ENCODE results near the gene GPR146.

DNA sequence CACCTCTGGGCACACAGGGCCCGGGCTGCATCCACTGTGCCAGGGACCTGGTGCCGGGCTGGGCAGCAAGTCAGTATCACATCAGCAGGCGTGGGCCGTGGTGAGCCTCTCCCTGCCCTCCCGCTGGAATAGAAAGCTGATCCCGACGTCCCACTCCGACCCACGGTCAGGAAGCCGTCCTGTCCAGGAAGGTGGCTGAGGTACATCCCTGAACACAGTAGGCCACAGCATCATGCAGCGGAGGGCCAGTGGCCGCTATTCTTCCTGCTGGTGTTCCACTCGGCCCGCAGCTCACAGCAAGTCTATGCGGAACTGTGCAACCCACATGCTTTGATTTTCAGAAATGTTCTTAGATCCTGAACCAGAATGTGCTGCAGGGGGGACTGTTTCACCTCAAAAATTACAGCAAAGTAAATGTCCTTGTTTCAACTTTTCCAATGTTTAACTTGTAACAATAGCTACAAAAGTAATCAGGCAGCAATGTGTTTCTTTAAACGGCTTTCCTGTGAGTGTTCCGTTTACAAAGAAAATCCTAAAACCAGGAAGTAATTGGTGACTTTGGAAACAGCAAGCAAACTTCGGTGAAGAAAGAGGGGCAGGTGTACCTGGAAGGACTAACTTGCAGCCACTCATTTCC, 676 bp upstream of the GPR146 start:
- TF ChIP-seq POLR2A (IDR thresholded peaks at IDR 0.05; ENCODE audit: low read depth, low read length) (no peak), POLR2AphosphoS5 (IDR thresholded peaks at IDR 0.05; ENCODE audit: low read depth, low read length) (no peak), TAF1 (IDR thresholded peaks at IDR 0.05; ENCODE audit: low read depth, low read length) (no peak), SPI1 (IDR thresholded peaks at IDR 0.05; ENCODE audit: low read depth, low read length) (peak; percentile 34; the same call in 1 of the 2 replicates), POU2F2 (IDR thresholded peaks at IDR 0.05; ENCODE audit: low read depth, low read length) (no peak)

Measured in GM12891 (cell line).